Karpas-422 (cell line): ENCODE data around the gene GNG14. TPM values are rescaled to one million over a fixed set of nuclear protein-coding genes. Genes with fewer than 3 reads are reported as not detected.
"Not testable (repeated sequence)": the region's sequence is repeated elsewhere in the genome, so short reads cannot be mapped to it uniquely, and the experiment has no call there.

Source experiments
- DNase-seq: peaks from one replicate; pipeline ENCODE4 v3.0.0-alpha.2; 2015
- H2AFZ ChIP-seq: fragments of 200-600 bp; sonication (generic); 2 replicates; pipeline ENCODE4 v1.6.1; 2014; ENCODE audit warnings: antibody characterized with exemption, low read length, mixed read lengths
- H3K27ac ChIP-seq: fragments of 200-600 bp; sonication (generic); 2 replicates; pipeline ENCODE4 v1.5.1; 2014; ENCODE audit warnings: mild to moderate bottlenecking, low read length, moderate library complexity
- H3K27me3 ChIP-seq: fragments of 200-600 bp; sonication (generic); 2 replicates; pipeline ENCODE4 v1.6.1; 2014; ENCODE audit warnings: low read length, mixed read lengths
- H3K36me3 ChIP-seq: fragments of 200-600 bp; sonication (generic); 2 replicates; pipeline ENCODE4 v1.6.1; 2014; ENCODE audit warnings: low read length, mixed read lengths; ENCODE audit not compliant: insufficient read depth
- H3K4me1 ChIP-seq: fragments of 200-600 bp; sonication (generic); 2 replicates; pipeline ENCODE4 v1.6.1; 2014; ENCODE audit warnings: mild to moderate bottlenecking, low read length, mixed read lengths
- H3K4me2 ChIP-seq: fragments of 200-600 bp; sonication (generic); 2 replicates; pipeline ENCODE4 v1.6.1; 2014; ENCODE audit warnings: low read length, low read depth, mild to moderate bottlenecking; ENCODE audit not compliant: poor library complexity, severe bottlenecking
- H3K4me3 ChIP-seq: fragments of 200-600 bp; sonication (generic); 2 replicates; pipeline ENCODE4 v1.5.1; 2014; ENCODE audit warnings: mild to moderate bottlenecking, antibody characterized with exemption, low read length, mixed read lengths
- H3K79me2 ChIP-seq: fragments of 200-600 bp; sonication (generic); 2 replicates; pipeline ENCODE4 v1.6.1; 2014; ENCODE audit warnings: mild to moderate bottlenecking, low read length, mixed read lengths
- H3K9ac ChIP-seq: fragments of 200-600 bp; sonication (generic); 2 replicates; pipeline ENCODE4 v1.6.0; 2014; ENCODE audit warnings: low read length
- H3K9me2 ChIP-seq: fragments of 200-600 bp; sonication (generic), shearing (Covaris generic); replicated peaks from 2 replicates; pipeline ENCODE4 v1.6.0; 2014; ENCODE audit warnings: mild to moderate bottlenecking, low read length, moderate library complexity; ENCODE audit not compliant: insufficient read depth
- H3K9me3 ChIP-seq: fragments of 300-700, 200-600 bp; sonication (generic); 2 replicates; pipeline ENCODE4 v1.6.1; 2014; ENCODE audit warnings: low read length, mixed read lengths
- H4K20me1 ChIP-seq: fragments of 200-600 bp; sonication (generic); 2 replicates; pipeline ENCODE4 v1.6.1; 2014; ENCODE audit warnings: mild to moderate bottlenecking, antibody characterized with exemption, low read length, low read depth; ENCODE audit not compliant: insufficient read depth
- total RNA-seq: library from RNA; depleted of rRNA; stranded (reverse); fragments of >200 nt; shearing (Covaris generic); gene quantifications from 2 replicates; pipeline ENCODE4 v1.2.3, GENCODE V29; 2014; ENCODE audit warnings: low replicate concordance; rRNA removed

Gene GNG14
- not detected in 2 replicates for total RNA-seq

DNA sequence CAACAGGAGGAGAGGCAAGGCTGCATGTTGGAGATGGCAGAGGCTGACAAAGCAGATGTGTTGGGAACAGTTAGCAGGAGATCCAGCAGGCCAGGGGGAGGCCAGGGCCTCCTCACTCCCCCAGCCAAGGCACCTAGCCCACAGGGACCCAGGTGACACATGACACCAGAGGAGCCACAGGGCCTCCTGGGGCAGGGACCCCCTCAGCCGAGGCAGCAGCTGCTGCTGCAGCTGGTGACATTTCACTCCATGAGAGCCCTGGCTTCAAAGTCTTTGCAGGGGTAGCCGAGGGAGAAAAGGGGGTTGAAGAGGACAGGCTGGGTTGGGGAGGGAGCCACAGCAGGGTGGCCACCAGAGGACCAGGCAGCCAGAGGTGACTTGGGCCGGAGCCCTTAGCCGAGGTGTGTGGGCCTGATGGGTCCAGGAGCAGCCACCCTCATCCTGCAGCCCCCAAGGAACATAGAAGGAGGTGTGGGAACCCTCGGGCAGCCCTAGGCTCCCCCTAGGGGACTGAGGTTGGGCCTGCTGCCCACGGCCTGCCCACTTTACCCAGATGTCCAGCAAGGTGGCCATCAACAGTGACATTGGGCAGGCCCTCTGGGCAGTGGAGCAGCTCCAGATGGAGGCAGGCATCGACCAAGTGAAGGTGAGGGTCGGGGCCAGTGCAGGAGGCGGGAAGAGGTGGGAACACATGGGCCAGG lies at the start of gene GNG14:
TSS of gene GNG14 (plus strand) at position 503 of the 701 bp plus-strand sequence. CDS start at position 554, 51 bp downstream.
- no peak within 1 kb of the TSS for H2AFZ ChIP-seq
- H3K79me2 ChIP-seq, result no peaks in the 10 kb centered on the region
- peaks cover 15% of the 10 kb centered on the region for H3K4me1 ChIP-seq
- H3K27ac ChIP-seq, result no peak within 1 kb of the TSS
- H3K9ac ChIP-seq, result no peak within 1 kb of the TSS
- no peaks in the 10 kb centered on the region for H4K20me1 ChIP-seq
- DNase-seq, result no peak
- H3K27me3 ChIP-seq, result no peaks in the 10 kb centered on the region
- 0 out of 2 replicates have a peak, but pooled peaks cover 4% of the 10 kb centered on the region for H3K36me3 ChIP-seq
- no peaks in the 10 kb centered on the region for H3K9me2 ChIP-seq
- H3K4me2 ChIP-seq, result no peak within 1 kb of the TSS
- H3K9me3 ChIP-seq, result no peaks in the 10 kb centered on the region
- H3K4me3 ChIP-seq, result no peak within 1 kb of the TSS

DNA sequence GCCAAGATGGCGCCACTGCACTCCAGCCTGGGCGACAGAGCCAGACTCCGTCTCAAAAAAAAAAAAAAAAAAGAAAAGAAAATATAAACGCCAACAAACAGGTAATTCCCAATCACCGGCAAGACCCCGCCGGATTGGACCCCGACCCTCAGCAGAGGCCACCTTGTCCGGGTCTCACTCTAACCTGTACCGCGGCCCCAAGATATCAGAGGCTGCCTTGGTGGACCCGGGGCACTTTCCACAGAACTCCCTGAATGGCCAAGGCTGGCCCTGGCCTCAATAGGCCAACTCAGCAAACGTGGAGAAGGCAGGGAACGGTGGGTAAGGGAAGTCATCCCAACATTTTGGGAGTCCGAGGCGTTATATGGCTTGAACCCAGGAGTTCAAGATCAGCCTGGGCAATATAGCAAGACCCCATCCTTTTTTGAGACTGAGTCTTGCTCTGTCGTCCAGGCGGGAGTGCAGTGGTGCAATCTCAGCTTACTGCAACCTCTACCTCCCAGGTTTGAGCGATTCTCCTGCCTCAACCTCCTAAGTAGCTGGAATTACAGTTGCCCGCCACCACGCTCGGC lies 49.1 kb upstream of the GNG14 start:
- Histone ChIP-seq H3K27ac (no peak overlapping the region), H3K79me2 (no peaks in the 10 kb centered on the region), H3K4me3 (no peak overlapping the region), H2AFZ (no peak overlapping the region), H3K9me3 (no peaks in the 10 kb centered on the region), H3K4me2 (no peak overlapping the region), H3K9ac (no peak overlapping the region), H4K20me1 (no peaks in the 10 kb centered on the region), H3K4me1 (no peaks in the 10 kb centered on the region), H3K27me3 (no peaks in the 10 kb centered on the region), H3K9me2 (no peaks in the 10 kb centered on the region), H3K36me3 (peaks cover 11% of the 10 kb centered on the region)
- no peak for DNase-seq

DNA sequence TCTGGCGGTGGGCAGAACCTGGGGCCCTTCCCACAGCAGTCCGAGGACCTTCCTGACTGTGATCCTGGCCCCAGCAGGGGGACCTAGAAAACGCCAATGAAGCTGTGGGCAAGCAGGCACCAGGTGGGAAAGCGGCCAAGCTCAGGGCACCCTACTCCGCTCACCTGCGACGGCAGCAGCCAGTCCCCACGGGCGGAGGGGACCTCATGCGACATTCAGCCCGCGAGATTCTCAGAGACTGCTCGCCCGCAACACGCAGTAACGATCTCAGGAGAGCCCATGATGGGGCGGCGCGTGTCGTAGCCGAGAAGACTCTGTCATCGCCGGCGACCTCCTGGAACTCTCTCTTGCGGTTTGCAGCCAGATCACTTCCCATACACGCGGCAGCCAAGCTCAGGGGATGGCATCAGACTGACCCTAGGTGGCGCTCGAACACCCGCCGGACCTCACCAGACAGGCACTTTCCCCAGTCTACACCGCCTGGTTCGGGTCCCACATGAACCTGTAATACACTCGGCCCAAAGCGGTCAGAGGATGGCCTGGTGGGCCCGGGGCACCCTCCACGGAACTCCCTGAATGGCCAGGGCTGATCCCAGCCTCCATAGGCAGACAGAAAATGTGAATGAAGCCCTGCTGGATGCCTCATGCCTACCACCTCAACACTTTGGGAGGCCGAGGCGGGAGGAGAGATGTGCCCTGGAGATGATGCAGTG lies 47.7 kb upstream of the GNG14 start:
- Histone ChIP-seq H3K9ac (no peak overlapping the region), H3K9me2 (no peaks in the 10 kb centered on the region), H3K79me2 (no peaks in the 10 kb centered on the region), H3K4me3 (no peak overlapping the region), H2AFZ (no peak overlapping the region), H3K36me3 (0 out of 2 replicates have a peak, but pooled peaks cover 4% of the 10 kb centered on the region), H3K4me1 (no peaks in the 10 kb centered on the region), H4K20me1 (no peaks in the 10 kb centered on the region), H3K27me3 (no peaks in the 10 kb centered on the region), H3K27ac (no peak overlapping the region), H3K4me2 (no peak overlapping the region), H3K9me3 (no peaks in the 10 kb centered on the region)
- peak; percentile 83 for DNase-seq

DNA sequence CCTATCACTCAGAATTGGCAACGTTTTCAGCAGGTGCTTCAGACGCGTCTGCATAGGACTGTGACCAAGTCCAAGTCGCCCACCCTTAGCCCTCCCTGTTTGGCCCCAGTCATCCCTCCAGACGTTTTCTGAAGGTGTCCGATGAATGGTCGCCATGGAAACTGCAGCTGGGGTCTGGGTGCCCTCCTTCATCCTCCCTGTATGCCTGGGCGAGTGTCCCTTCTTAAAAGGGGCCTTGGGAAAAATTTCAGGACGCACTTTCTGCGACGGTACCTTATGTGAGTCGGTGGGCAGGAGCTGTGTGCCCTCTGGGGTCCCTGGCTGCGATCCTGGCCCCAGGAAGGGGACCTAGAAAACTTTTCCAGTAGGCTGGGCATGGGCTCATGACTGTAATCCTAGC lies 46.3 kb upstream of the GNG14 start:
- H3K9me2 ChIP-seq, result no peaks in the 10 kb centered on the region
- no peaks in the 10 kb centered on the region for H3K27me3 ChIP-seq
- H3K9me3 ChIP-seq, result no peaks in the 10 kb centered on the region
- no peak overlapping the region for H3K9ac ChIP-seq
- H2AFZ ChIP-seq, result no peak overlapping the region
- no peaks in the 10 kb centered on the region for H3K4me1 ChIP-seq
- no peak overlapping the region for H3K4me2 ChIP-seq
- no peak for DNase-seq
- 0 out of 2 replicates have a peak, but pooled peaks cover 4% of the 10 kb centered on the region for H3K36me3 ChIP-seq
- no peak overlapping the region for H3K27ac ChIP-seq
- H3K79me2 ChIP-seq, result no peaks in the 10 kb centered on the region
- no peak overlapping the region for H3K4me3 ChIP-seq
- no peaks in the 10 kb centered on the region for H4K20me1 ChIP-seq

GRCh38 chr19:12642506-12642905 lies 45.3 kb upstream of the GNG14 start:
- Histone ChIP-seq H3K36me3 (peaks cover 6% of the 10 kb centered on the region; the same call in 1 of the 2 replicates), H3K79me2 (no peaks in the 10 kb centered on the region), H3K27me3 (no peaks in the 10 kb centered on the region), H3K4me1 (no peaks in the 10 kb centered on the region), H3K9ac (no peak overlapping the region), H3K4me3 (no peak overlapping the region), H3K4me2 (no peak overlapping the region), H3K9me3 (no peaks in the 10 kb centered on the region), H2AFZ (no peak overlapping the region), H3K27ac (no peak overlapping the region), H3K9me2 (no peaks in the 10 kb centered on the region), H4K20me1 (no peaks in the 10 kb centered on the region)
- no peak for DNase-seq

- H3K9ac ChIP-seq, H3K4me1 ChIP-seq, H3K27me3 ChIP-seq, H3K9me3 ChIP-seq, H3K79me2 ChIP-seq, H3K4me2 ChIP-seq, H3K27ac ChIP-seq, H3K36me3 ChIP-seq, H3K9me2 ChIP-seq, H3K4me3 ChIP-seq, DNase-seq, H4K20me1 ChIP-seq, H2AFZ ChIP-seq: not testable (repeated sequence)
Observed at GRCh38 chr19:12643716-12644115, 44.1 kb upstream of the GNG14 start.

DNA sequence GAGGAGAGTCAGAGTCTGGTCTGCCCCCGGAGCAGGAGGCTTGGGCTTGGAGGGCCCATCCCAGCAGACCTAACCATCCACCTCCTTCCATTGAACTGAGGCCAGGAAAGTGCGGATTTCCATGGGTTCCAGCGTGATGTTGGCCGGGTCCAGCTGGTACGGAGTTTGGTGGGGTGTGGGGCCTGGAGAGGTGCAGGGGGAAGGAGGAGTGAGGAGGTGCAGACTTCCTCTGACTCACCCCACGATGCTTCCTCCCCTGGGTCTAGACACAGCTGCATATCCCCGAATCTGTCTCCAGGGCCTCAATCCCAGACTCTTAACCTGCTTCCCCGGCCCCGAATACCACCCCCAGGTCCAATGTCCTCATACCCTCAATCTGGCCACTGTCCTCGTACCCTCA lies 41.2 kb upstream of the GNG14 start:
- Histone ChIP-seq H3K27me3 (no peaks in the 10 kb centered on the region), H3K4me2 (no peak overlapping the region), H3K4me3 (no peak overlapping the region), H3K79me2 (no peaks in the 10 kb centered on the region), H3K9ac (no peak overlapping the region), H3K27ac (no peak overlapping the region), H3K9me2 (no peaks in the 10 kb centered on the region), H3K9me3 (no peaks in the 10 kb centered on the region), H3K36me3 (peaks cover 13% of the 10 kb centered on the region), H2AFZ (no peak overlapping the region), H4K20me1 (no peaks in the 10 kb centered on the region), H3K4me1 (no peaks in the 10 kb centered on the region)
- DNase-seq, result no peak

DNA sequence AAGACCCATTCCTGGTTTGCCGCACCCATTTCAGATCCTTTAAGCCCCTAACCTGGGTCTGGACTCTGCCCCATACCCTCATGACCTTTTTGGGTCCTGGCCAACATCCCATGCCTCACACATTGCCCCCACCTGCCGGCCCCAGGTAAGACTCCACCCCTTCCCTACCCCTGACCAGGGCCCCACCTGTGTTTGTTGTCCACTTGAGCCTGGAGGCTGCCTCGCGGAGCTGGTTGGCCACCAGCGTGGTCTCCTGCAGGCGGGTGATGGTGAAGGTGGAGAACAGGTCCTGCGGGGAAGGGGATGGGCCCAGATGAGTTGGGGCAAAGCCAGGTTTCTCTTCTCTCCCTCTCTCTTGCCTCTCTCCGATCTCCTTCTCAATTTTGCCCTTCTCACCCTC lies 40.8 kb upstream of the GNG14 start:
- Histone ChIP-seq H3K27me3 (no peaks in the 10 kb centered on the region), H3K9me3 (no peaks in the 10 kb centered on the region), H3K4me3 (no peak overlapping the region), H3K4me2 (no peak overlapping the region), H3K9ac (no peak overlapping the region), H3K79me2 (no peaks in the 10 kb centered on the region), H3K27ac (no peak overlapping the region), H3K36me3 (peaks cover 18% of the 10 kb centered on the region), H4K20me1 (no peaks in the 10 kb centered on the region), H3K4me1 (no peaks in the 10 kb centered on the region), H2AFZ (no peak overlapping the region), H3K9me2 (no peaks in the 10 kb centered on the region)
- peak; percentile 37 for DNase-seq
